ENCODE measurements around the gene PRKN. TPM values are rescaled to one million over a fixed set of nuclear protein-coding genes. Genes with fewer than 3 reads are reported as not detected.

The PRKN gene
- total and polyA plus RNA-seq, 8 donors: 0.82 to 7.2 (median 2.9) TPM

GRCh38 chr6:162722633-162723032, 4.9 kb downstream of the PRKN start:
- no peak for ATAC-seq
- no peak overlapping the region for H3K27ac ChIP-seq
- intact Hi-C loops (cut with DNase I): no loop called here
- no peak for DNase-seq
- no peaks in the 10 kb centered on the region for H3K36me3 ChIP-seq
- H3K4me3 ChIP-seq: no peak overlapping the region
- no peaks in the 10 kb centered on the region for H3K9me3 ChIP-seq
- H3K4me1 ChIP-seq: peaks cover 8 to 13% (median 12%) of the 10 kb centered on the region in 3 donors
- no peaks in the 10 kb centered on the region for H3K27me3 ChIP-seq
- TF ChIP-seq, protein P1, sequence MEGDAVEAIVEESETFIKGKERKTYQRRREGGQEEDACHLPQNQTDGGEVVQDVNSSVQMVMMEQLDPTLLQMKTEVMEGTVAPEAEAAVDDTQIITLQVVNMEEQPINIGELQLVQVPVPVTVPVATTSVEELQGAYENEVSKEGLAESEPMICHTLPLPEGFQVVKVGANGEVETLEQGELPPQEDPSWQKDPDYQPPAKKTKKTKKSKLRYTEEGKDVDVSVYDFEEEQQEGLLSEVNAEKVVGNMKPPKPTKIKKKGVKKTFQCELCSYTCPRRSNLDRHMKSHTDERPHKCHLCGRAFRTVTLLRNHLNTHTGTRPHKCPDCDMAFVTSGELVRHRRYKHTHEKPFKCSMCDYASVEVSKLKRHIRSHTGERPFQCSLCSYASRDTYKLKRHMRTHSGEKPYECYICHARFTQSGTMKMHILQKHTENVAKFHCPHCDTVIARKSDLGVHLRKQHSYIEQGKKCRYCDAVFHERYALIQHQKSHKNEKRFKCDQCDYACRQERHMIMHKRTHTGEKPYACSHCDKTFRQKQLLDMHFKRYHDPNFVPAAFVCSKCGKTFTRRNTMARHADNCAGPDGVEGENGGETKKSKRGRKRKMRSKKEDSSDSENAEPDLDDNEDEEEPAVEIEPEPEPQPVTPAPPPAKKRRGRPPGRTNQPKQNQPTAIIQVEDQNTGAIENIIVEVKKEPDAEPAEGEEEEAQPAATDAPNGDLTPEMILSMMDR (IDR thresholded peaks at IDR 0.05): no peak
- WGBS, 2 donors: 86 to 100% methylated on average over 1 of the region's 1 CpG
- no peak for FAIRE-seq

DNA sequence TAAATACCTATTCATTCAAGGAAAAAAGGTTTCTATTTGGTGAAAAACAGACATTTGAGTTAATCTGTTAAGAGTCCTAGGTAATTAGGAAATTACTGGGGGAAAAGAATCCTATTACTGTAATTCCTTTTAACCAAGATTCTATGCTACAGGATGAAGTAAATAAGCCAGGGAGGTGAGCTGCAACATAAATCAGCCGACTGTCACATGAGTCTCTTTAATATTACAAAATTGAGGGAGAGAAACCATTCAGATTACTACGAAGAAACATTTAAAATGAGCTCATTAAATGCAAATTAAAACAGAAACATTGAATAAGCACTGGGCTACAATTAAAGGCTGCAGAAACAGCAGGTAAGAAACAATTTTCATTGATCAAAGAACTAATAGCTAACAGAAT, 5.3 kb downstream of the PRKN start:
- intact Hi-C loops (cut with DNase I): no loop called here

DNA sequence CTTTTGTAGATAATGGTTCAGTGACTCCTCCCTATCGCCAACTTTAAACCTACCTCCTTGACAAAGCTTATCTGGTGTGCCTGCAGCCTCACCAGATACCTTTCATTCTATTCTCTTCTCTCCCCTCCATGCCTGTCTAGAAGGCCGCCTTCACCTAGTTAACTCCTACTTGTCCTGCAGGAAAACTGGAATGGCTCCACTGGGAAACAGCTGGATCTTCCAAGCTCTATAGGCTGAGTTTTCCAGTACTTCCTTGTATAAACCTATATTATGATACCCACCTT, 6.2 kb downstream of the PRKN start:
- TF ChIP-seq, protein P1 (IDR thresholded peaks at IDR 0.05): no peak
- no peak overlapping the region for H3K27ac ChIP-seq
- H3K4me3 ChIP-seq: no peak overlapping the region
- no peaks in the 10 kb centered on the region for H3K27me3 ChIP-seq
- ATAC-seq (no peak), FAIRE-seq (no peak), DNase-seq (no peak)
- H3K36me3 ChIP-seq: no peaks in the 10 kb centered on the region
- H3K9me3 ChIP-seq: no peaks in the 10 kb centered on the region
- WGBS, 2 donors: 88 to 89% methylated on average over 2 of the region's 2 CpGs
- intact Hi-C loops (cut with DNase I): no loop called here
- peaks cover 8 to 11% (median 8%) of the 10 kb centered on the region in 3 donors for H3K4me1 ChIP-seq

More for the DNA sequence above, 5.3 kb downstream of the PRKN start:
- ATAC-seq: no peak
- H3K27ac ChIP-seq: no peak overlapping the region
- no peak overlapping the region for H3K4me3 ChIP-seq
- H3K36me3 ChIP-seq: no peaks in the 10 kb centered on the region
- no peaks in the 10 kb centered on the region for H3K27me3 ChIP-seq
- H3K4me1 ChIP-seq: peaks cover 8 to 13% (median 12%) of the 10 kb centered on the region in 3 donors
- no peak for FAIRE-seq
- H3K9me3 ChIP-seq: no peaks in the 10 kb centered on the region
- WGBS, 2 donors: 60 to 66% methylated on average over 2 of the region's 2 CpGs
- TF ChIP-seq, protein P1 (IDR thresholded peaks at IDR 0.05): no peak
- no peak for DNase-seq

DNA sequence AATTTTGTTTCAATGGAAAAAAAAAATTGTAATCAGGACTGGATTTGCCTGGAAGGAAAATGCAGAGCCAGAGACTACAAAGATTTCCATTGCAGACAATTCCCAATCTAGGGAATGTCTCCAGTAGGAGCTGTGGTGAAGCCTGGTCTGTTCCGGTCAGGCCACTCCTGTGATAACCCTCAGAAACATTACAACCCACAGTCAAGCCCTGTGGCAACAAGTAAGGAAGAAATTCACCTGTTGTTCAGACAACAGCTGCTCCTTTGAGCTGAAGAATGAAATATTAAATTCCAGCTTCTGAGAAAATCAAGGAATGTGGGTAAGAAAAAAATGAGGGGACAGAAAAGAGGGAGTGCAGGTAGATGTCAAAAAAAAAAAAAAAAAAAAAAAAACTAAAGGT, 8.0 kb downstream of the PRKN start:
- intact Hi-C loops (cut with DNase I): no loop called here
- no peaks in the 10 kb centered on the region for H3K9me3 ChIP-seq
- H3K4me1 ChIP-seq: peaks cover 0 to under 1% (median 0%) of the 10 kb centered on the region in 3 donors
- H3K27me3 ChIP-seq: no peaks in the 10 kb centered on the region
- no peak overlapping the region for H3K4me3 ChIP-seq
- whole genome bisulfite sequencing, 2 donors: 95 to 98% methylated on average over 1 of the region's 1 CpG
- no peaks in the 10 kb centered on the region for H3K36me3 ChIP-seq
- no peak for FAIRE-seq
- TF ChIP-seq, protein P1 (IDR thresholded peaks at IDR 0.05): no peak
- no peak for ATAC-seq
- no peak for DNase-seq
- no peak overlapping the region for H3K27ac ChIP-seq

DNA sequence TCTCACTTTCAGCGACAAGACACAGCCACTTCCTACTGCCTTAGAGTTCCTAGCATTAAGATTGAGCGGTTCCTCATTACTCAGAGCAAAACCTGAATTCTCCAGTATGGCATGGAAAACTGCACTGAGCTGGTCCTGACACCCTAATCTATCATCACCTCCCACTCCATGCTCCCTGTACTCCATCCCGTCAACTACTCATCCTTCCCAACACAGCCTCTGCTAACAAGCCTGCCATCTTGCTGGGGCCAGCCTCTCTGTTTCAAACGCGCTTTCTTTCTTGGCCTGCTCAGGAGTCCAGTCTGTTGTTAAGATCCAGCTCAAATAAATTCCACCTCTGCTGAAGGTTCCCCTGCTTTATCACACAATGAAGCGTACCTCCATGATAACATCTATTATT, 12.0 kb downstream of the PRKN start:
- FAIRE-seq (no peak), ATAC-seq (no peak), DNase-seq (no peak)
- Histone ChIP-seq H3K27me3 (no peaks in the 10 kb centered on the region), H3K4me3 (no peak overlapping the region), H3K4me1 (no peaks in the 10 kb centered on the region), H3K27ac (no peak overlapping the region), H3K36me3 (no peaks in the 10 kb centered on the region), H3K9me3 (no peaks in the 10 kb centered on the region)
- TF ChIP-seq, protein P1 (IDR thresholded peaks at IDR 0.05): no peak
- intact Hi-C loops (cut with DNase I): no loop called here
- WGBS, 2 donors: 93 to 94% methylated on average over 6 of the region's 6 CpGs

All from pancreas (tissue), 10 donors.